ENCODE results near the gene EHMT2. TPM values are rescaled to one million over a fixed set of nuclear protein-coding genes. Genes with fewer than 3 reads are reported as not detected.
"Not testable (repeated sequence)": the region's sequence is repeated elsewhere in the genome, so short reads cannot be mapped to it uniquely, and the experiment has no call there.

EHMT2 gene
- total and polyA plus RNA-seq, 5 donors from 2014 or later = 29.4 to 46.4 (median 32.4) TPM

- Histone ChIP-seq H3K4me3 (ENCODE audit: low read depth, low read length) (no peak overlapping the region), H3K27ac (ENCODE audit: insufficient read depth, low read length, poor library complexity, severe bottlenecking) (no peak overlapping the region), H3K9me3 (ENCODE audit: control insufficient read depth in 2 of 2, low read length in 2 of 2) (no peaks in the 10 kb centered on the region), H3K27me3 (ENCODE audit: control insufficient read depth, insufficient read depth, low read length) (no peaks in the 10 kb centered on the region), H3K4me1 (ENCODE audit: control insufficient read depth, insufficient read depth, low read length, poor library complexity, severe bottlenecking) (no peaks in the 10 kb centered on the region), H3K36me3 (ENCODE audit: control insufficient read depth, insufficient read depth, low read length) (no peaks in the 10 kb centered on the region)
- H3K4me3 Mint-ChIP-seq = no peak overlapping the region
- no peak for ATAC-seq (ENCODE audit: low read depth in 2 of 2)
- H3K27me3 Mint-ChIP-seq = no peaks in the 10 kb centered on the region
- H3K4me1 Mint-ChIP-seq = peaks cover 0 to 5% (median under 1%) of the 10 kb centered on the region in 4 donors
- no peaks in the 10 kb centered on the region for H3K36me3 Mint-ChIP-seq
- H3K9me3 Mint-ChIP-seq = no peaks in the 10 kb centered on the region
- no peak overlapping the region for H3K27ac Mint-ChIP-seq
- no peak for DNase-seq
Measured at GRCh38 chr6:31871046-31871659, 26.3 kb downstream of the EHMT2 start.

- no peaks in the 10 kb centered on the region for H3K36me3 ChIP-seq (ENCODE audit: control insufficient read depth, insufficient read depth, low read length)
- H3K9me3 ChIP-seq (ENCODE audit: control insufficient read depth in 2 of 2, low read length in 2 of 2) = no peaks in the 10 kb centered on the region
- H3K4me3 ChIP-seq (ENCODE audit: low read depth, low read length) = no peak overlapping the region
- H3K27me3 ChIP-seq (ENCODE audit: control insufficient read depth, insufficient read depth, low read length) = no peaks in the 10 kb centered on the region
- Mint-ChIP-seq H3K27ac (peak overlapping the region in 1 of 3 donors; percentile 88), H3K4me3 (no peak overlapping the region), H3K4me1 (peaks cover 0 to 5% (median 0%) of the 10 kb centered on the region in 4 donors), H3K27me3 (no peaks in the 10 kb centered on the region), H3K36me3 (no peaks in the 10 kb centered on the region), H3K9me3 (no peaks in the 10 kb centered on the region)
- no peak overlapping the region for H3K27ac ChIP-seq (ENCODE audit: insufficient read depth, low read length, poor library complexity, severe bottlenecking)
- H3K4me1 ChIP-seq (ENCODE audit: control insufficient read depth, insufficient read depth, low read length, poor library complexity, severe bottlenecking) = no peaks in the 10 kb centered on the region
- DNase-seq = no peak
- ATAC-seq (ENCODE audit: low read depth in 2 of 2) = no peak
Measured at GRCh38 chr6:31870385-31870921, 27.0 kb downstream of the EHMT2 start.

- Histone ChIP-seq H3K27me3 (ENCODE audit: control insufficient read depth, insufficient read depth, low read length) (no peaks in the 10 kb centered on the region), H3K9me3 (ENCODE audit: control insufficient read depth in 2 of 2, low read length in 2 of 2) (no peaks in the 10 kb centered on the region), H3K36me3 (ENCODE audit: control insufficient read depth, insufficient read depth, low read length) (no peaks in the 10 kb centered on the region), H3K4me1 (ENCODE audit: control insufficient read depth, insufficient read depth, low read length, poor library complexity, severe bottlenecking) (peaks cover 1% of the 10 kb centered on the region), H3K4me3 (ENCODE audit: low read depth, low read length) (no peak overlapping the region), H3K27ac (ENCODE audit: insufficient read depth, low read length, poor library complexity, severe bottlenecking) (no peak overlapping the region)
- no peak for DNase-seq
- Mint-ChIP-seq H3K27ac (no peak overlapping the region), H3K9me3 (peaks cover 0 to 1% (median 0%) of the 10 kb centered on the region in 7 donors), H3K4me1 (peaks cover 0 to 7% (median 1%) of the 10 kb centered on the region in 4 donors), H3K36me3 (no peaks in the 10 kb centered on the region), H3K27me3 (no peaks in the 10 kb centered on the region), H3K4me3 (peak overlapping the region in 1 of 4 donors; percentile 35)
- ATAC-seq (ENCODE audit: low read depth in 2 of 2) = no peak
Measured at GRCh38 chr6:31869343-31869742, 28.2 kb downstream of the EHMT2 start.

GRCh38 chr6:31868658-31868971 is 28.9 kb downstream of the EHMT2 start:
- H3K4me1 Mint-ChIP-seq = peaks cover 0 to 14% (median 5%) of the 10 kb centered on the region in 4 donors
- not testable (repeated sequence) for H3K4me3 Mint-ChIP-seq; H3K4me3 ChIP-seq (ENCODE audit: low read depth, low read length); DNase-seq; H3K27me3 ChIP-seq (ENCODE audit: control insufficient read depth, insufficient read depth, low read length); H3K9me3 Mint-ChIP-seq; H3K36me3 Mint-ChIP-seq; H3K9me3 ChIP-seq (ENCODE audit: control insufficient read depth in 2 of 2, low read length in 2 of 2); ATAC-seq (ENCODE audit: low read depth in 2 of 2); H3K27ac ChIP-seq (ENCODE audit: insufficient read depth, low read length, poor library complexity, severe bottlenecking); H3K27ac Mint-ChIP-seq; H3K27me3 Mint-ChIP-seq; H3K36me3 ChIP-seq (ENCODE audit: control insufficient read depth, insufficient read depth, low read length); H3K4me1 ChIP-seq (ENCODE audit: control insufficient read depth, insufficient read depth, low read length, poor library complexity, severe bottlenecking)

GRCh38 chr6:31865205-31866118 is 32.0 kb downstream of the EHMT2 start:
- Mint-ChIP-seq H3K9me3 (peaks cover 0 to 1% (median 0%) of the 10 kb centered on the region in 7 donors), H3K36me3 (peaks cover 4% of the 10 kb centered on the region), H3K27me3 (no peaks in the 10 kb centered on the region), H3K4me1 (peaks cover 4 to 34% (median 17%) of the 10 kb centered on the region in 4 donors), H3K27ac (no peak overlapping the region), H3K4me3 (peak overlapping the region in 3 of 4 donors; percentile 16 to 39 (median 17))
- DNase-seq (no peak), ATAC-seq (ENCODE audit: low read depth in 2 of 2) (no peak)
- H3K9me3 ChIP-seq (ENCODE audit: control insufficient read depth in 2 of 2, low read length in 2 of 2) = no peaks in the 10 kb centered on the region
- no peaks in the 10 kb centered on the region for H3K36me3 ChIP-seq (ENCODE audit: control insufficient read depth, insufficient read depth, low read length)
- no peaks in the 10 kb centered on the region for H3K27me3 ChIP-seq (ENCODE audit: control insufficient read depth, insufficient read depth, low read length)
- H3K4me1 ChIP-seq (ENCODE audit: control insufficient read depth, insufficient read depth, low read length, poor library complexity, severe bottlenecking) = peaks cover 22% of the 10 kb centered on the region
- H3K27ac ChIP-seq (ENCODE audit: insufficient read depth, low read length, poor library complexity, severe bottlenecking) = no peak overlapping the region
- H3K4me3 ChIP-seq (ENCODE audit: low read depth, low read length) = no peak overlapping the region

GRCh38 chr6:31864818-31865204 is 32.7 kb downstream of the EHMT2 start:
- peaks cover 4 to 37% (median 18%) of the 10 kb centered on the region in 4 donors for H3K4me1 Mint-ChIP-seq
- no peak for DNase-seq
- H3K27ac Mint-ChIP-seq = peak overlapping the region in 1 of 3 donors; percentile 46
- no peak overlapping the region for H3K4me3 ChIP-seq (ENCODE audit: low read depth, low read length)
- H3K36me3 ChIP-seq (ENCODE audit: control insufficient read depth, insufficient read depth, low read length) = peaks cover 4% of the 10 kb centered on the region
- H3K9me3 ChIP-seq (ENCODE audit: control insufficient read depth in 2 of 2, low read length in 2 of 2) = no peaks in the 10 kb centered on the region
- peak overlapping the region in 1 of 4 donors; percentile 56 for H3K4me3 Mint-ChIP-seq
- H3K4me1 ChIP-seq (ENCODE audit: control insufficient read depth, insufficient read depth, low read length, poor library complexity, severe bottlenecking) = peaks cover 22% of the 10 kb centered on the region
- no peaks in the 10 kb centered on the region for H3K27me3 Mint-ChIP-seq
- H3K27me3 ChIP-seq (ENCODE audit: control insufficient read depth, insufficient read depth, low read length) = no peaks in the 10 kb centered on the region
- H3K36me3 Mint-ChIP-seq = peaks cover 9% of the 10 kb centered on the region
- ATAC-seq (ENCODE audit: low read depth in 2 of 2) = no peak
- H3K9me3 Mint-ChIP-seq = peaks cover 0 to 1% (median 0%) of the 10 kb centered on the region in 7 donors
- H3K27ac ChIP-seq (ENCODE audit: insufficient read depth, low read length, poor library complexity, severe bottlenecking) = no peak overlapping the region

GRCh38 chr6:31864123-31864562 is 33.4 kb downstream of the EHMT2 start:
- H3K9me3 ChIP-seq (ENCODE audit: control insufficient read depth in 2 of 2, low read length in 2 of 2); H3K27me3 ChIP-seq (ENCODE audit: control insufficient read depth, insufficient read depth, low read length); DNase-seq; H3K9me3 Mint-ChIP-seq; ATAC-seq (ENCODE audit: low read depth in 2 of 2); H3K27me3 Mint-ChIP-seq: not testable (repeated sequence)
- Mint-ChIP-seq H3K4me3 (peak overlapping the region; percentile 35 to 96 (median 90)), H3K27ac (peak overlapping the region; percentile 20 to 91 (median 46)), H3K4me1 (peaks cover 4 to 37% (median 18%) of the 10 kb centered on the region in 4 donors), H3K36me3 (peaks cover 11% of the 10 kb centered on the region)
- H3K4me1 ChIP-seq (ENCODE audit: control insufficient read depth, insufficient read depth, low read length, poor library complexity, severe bottlenecking) = peaks cover 22% of the 10 kb centered on the region
- H3K36me3 ChIP-seq (ENCODE audit: control insufficient read depth, insufficient read depth, low read length) = peaks cover 11% of the 10 kb centered on the region
- H3K27ac ChIP-seq (ENCODE audit: insufficient read depth, low read length, poor library complexity, severe bottlenecking) = peak overlapping the region; percentile 89
- H3K4me3 ChIP-seq (ENCODE audit: low read depth, low read length) = peak overlapping the region; percentile 72

Data from CD4-positive, CD25-positive, alpha-beta regulatory T cell (primary cell).